Right lobe of liver (tissue), 6 donors: ENCODE data around the gene MXI1. TPM values are rescaled to one million over a fixed set of nuclear protein-coding genes. Genes with fewer than 3 reads are reported as not detected.

Experiments used
- ATAC-seq, 4 donors: fragments of 200-7000 bp; cut with Tn5 transposase; one replicate each; pipeline ENCODE4 v1.9.1; 2020; ENCODE audit warnings: mild to moderate bottlenecking in 4 of 4, moderate library complexity in 4 of 4
- DNase-seq, 3 donors: peaks; one replicate each; pipeline ENCODE4 v3.0.0-alpha.2; 2020
- H3K27ac ChIP-seq, 3 donors: fragments of 200-600 bp; one replicate each; pipeline ENCODE4 v1.8.0; 2022
- H3K27me3 ChIP-seq, 2 donors: fragments of 200-600 bp; one replicate each; pipeline ENCODE4 v1.8.0; 2022
- H3K36me3 ChIP-seq, 4 donors: fragments of 200-600 bp; sonication (generic) in 1 of 4; one replicate each; pipeline versions ENCODE4 v1.5.1 to v1.8.0; 2017 to 2022; ENCODE audit warnings: control low read depth in 1 of 4
- H3K4me1 ChIP-seq, 4 donors: fragments of 200-600 bp; sonication (generic) in 1 of 4; one replicate each; pipeline versions ENCODE4 v1.5.1 to v1.8.0; 2017 to 2022; ENCODE audit warnings: control low read depth in 1 of 4
- H3K4me3 ChIP-seq, 3 donors: fragments of 200-600 bp; one replicate each; pipeline ENCODE4 v1.8.0; 2022
- H3K9me3 ChIP-seq, 4 donors: fragments of 200-600 bp; sonication (generic) in 1 of 4; one replicate each; pipeline versions ENCODE4 v1.5.1 to v1.8.0; 2017 to 2022; ENCODE audit warnings: control low read depth in 1 of 4
- POLR2A ChIP-seq: fragments of 450-650 bp; IDR thresholded peaks from one replicate; pipeline ENCODE4 v1.6.1; 2017; ENCODE audit warnings: antibody characterized with exemption, mild to moderate bottlenecking
- WGBS: methylation state at CpG from one replicate; pipeline ENCODE4 v1.1.6; 2018; ENCODE audit warnings: low coverage, low lambda C conversion rate; ENCODE audit not compliant: insufficient coverage; ENCODE audit errors: missing lambda C conversion rate; 5-methylcytosine and 5-hydroxymethylcytosine counted together
- intact Hi-C, 2 donors: fragments of 100-400 bp; cut with DNase I; formaldehyde crosslinking; loops; one replicate each; pipeline versions ENCODE4 v1.11.2 to v1.14.1; 2022
- total RNA-seq, 6 experiments: library from RNA; depleted of rRNA in 2 of 6; stranded (reverse); fragments of >200 nt in 2 of 6; fragmentation: NEBNext Ultra II Directional in 3 of 6; extraction: Animal tissue kit (Norgen Biotek cat#: 25700) in 3 of 6; gene quantifications; one replicate each; pipeline versions ENCODE4 v1.1.0 to v1.2.4, GENCODE V29; 2016 to 2023
- TF ChIP-seq, protein P1 (sequence below), 4 donors: fragments of 200-600 bp in 3 of 4; fragments of 450-650 bp in 1 of 4; IDR thresholded peaks; one replicate each; pipeline versions ENCODE4 v1.5.1 to v1.8.0; 2016 to 2022; ENCODE audit warnings: antibody characterized with exemption in 4 of 4, mild to moderate bottlenecking in 2 of 4
- donor health status: DM: no; HTN: yes; CAD: no.
- donor health status: DM: no; HTN: no; CAD: no.
- donor health status: DM: no; HTN: no; CAD: no.
- donor health status: DM: no; HTN: yes; CAD: no.
- donor health status: DM: no; HTN: yes; CAD: no.

MXI1 gene
- total RNA-seq, 6 experiments from 2014 or later: 17.1 to 32.6 (median 26.5) TPM

DNA sequence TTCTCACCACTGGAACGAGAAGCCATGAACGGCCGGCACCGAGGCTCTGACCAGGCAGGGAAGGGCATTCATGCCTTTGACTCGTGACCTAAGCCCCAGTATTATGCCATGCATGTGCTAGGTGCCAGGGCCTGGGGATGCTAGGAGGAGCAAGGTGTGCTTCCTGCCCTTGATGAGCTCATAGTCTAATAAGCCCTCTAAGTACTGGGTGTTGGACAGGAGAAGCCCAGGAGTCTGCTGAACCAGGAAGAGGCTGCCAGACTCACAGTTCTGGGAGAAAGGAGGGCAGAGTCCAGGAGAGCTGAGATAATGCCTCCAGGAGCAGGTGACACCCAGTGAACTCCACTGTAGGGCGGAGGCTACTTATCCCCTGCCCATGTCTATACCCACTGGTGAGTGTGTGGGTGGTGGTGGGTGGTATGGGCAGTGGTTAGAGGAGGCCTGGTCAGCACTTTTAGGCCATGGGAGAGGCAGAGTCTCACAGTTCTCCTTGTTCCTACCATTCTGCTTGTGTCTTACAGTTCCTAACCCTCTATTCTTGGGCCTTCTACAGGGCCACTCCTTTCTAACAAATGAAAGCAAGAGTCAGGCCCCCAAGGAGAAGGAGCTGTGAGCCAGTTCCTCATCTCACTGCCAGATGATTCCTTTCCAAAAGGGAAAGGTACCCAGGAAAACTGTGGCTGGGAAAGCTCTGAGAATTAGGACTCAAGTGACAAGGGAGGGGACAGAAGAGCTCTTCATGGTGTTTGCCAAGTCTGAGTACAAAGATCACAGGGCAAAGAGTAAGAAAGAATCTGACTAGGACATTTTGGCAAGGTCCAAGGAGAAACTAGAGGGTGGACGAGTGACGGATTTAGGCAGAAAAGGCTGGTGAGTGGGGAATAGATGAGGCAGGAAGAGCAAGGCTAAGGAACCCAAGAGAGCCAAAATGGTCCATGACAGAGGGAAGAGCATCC, 3.6 kb upstream of the MXI1 start:
- Histone ChIP-seq H3K9me3 (no peaks in the 10 kb centered on the region), H3K27ac (no peak overlapping the region), H3K27me3 (no peaks in the 10 kb centered on the region), H3K4me3 (no peak overlapping the region), H3K36me3 (no peaks in the 10 kb centered on the region), H3K4me1 (peaks cover 0 to 28% (median 0%) of the 10 kb centered on the region in 4 donors)
- intact Hi-C loops: loop anchor here in 1 of 2 donors (10.0 kb wide), 1 partner anchor 59 kb away; no protein-coding TSS in a partner anchor
- TF ChIP-seq POLR2A: no peak
- TF ChIP-seq, protein P1, sequence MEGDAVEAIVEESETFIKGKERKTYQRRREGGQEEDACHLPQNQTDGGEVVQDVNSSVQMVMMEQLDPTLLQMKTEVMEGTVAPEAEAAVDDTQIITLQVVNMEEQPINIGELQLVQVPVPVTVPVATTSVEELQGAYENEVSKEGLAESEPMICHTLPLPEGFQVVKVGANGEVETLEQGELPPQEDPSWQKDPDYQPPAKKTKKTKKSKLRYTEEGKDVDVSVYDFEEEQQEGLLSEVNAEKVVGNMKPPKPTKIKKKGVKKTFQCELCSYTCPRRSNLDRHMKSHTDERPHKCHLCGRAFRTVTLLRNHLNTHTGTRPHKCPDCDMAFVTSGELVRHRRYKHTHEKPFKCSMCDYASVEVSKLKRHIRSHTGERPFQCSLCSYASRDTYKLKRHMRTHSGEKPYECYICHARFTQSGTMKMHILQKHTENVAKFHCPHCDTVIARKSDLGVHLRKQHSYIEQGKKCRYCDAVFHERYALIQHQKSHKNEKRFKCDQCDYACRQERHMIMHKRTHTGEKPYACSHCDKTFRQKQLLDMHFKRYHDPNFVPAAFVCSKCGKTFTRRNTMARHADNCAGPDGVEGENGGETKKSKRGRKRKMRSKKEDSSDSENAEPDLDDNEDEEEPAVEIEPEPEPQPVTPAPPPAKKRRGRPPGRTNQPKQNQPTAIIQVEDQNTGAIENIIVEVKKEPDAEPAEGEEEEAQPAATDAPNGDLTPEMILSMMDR (IDR thresholded peaks at IDR 0.05): no peak
- ATAC-seq: peak; percentile 3 to 55 (median 16)
- WGBS: 70% methylated on average over 6 of the region's 8 CpGs
- DNase-seq: no peak

DNA sequence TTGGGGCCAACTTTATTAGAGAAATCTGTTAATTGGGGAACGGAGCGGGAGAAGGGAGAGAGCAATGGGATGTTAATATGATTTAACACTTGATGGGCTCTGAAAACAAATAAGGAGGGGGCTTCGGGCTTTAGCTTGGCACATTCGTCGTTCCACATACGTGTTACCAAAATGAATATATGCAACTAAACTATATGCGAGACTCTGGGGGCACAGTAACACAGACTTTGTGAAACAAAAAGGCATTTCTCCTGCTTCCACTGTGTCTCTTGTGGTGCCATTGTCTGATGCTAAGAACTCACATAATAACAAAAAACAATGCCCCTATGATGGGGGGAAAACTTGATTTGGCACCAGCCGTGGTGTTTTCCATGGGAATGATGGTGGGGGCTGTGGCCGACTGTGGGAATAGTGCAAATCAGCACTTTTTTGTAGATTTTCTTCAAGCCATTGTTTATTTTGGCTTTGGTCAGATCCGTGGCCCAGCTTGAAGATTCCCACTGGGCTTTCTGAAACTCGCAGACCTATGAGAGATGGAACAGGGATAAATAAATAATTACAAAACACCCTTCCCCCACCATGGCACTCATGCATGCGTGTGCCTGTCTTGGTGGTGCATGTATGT, 2.2 kb upstream of the MXI1 start:
- DNase-seq (no peak), ATAC-seq (no peak)
- H3K4me3 ChIP-seq: no peak overlapping the region
- H3K27me3 ChIP-seq: no peaks in the 10 kb centered on the region
- no peak overlapping the region for H3K27ac ChIP-seq
- TF ChIP-seq POLR2A: no peak
- TF ChIP-seq, protein P1 (IDR thresholded peaks at IDR 0.05): no peak
- 63% methylated on average over 11 of the region's 12 CpGs for WGBS
- H3K36me3 ChIP-seq: no peaks in the 10 kb centered on the region
- intact Hi-C loops: loop anchor here in 1 of 2 donors (10.0 kb wide), 1 partner anchor 60 kb away; no protein-coding TSS in a partner anchor
- H3K9me3 ChIP-seq: no peaks in the 10 kb centered on the region
- peaks cover 0 to 29% (median 0%) of the 10 kb centered on the region in 4 donors for H3K4me1 ChIP-seq

DNA sequence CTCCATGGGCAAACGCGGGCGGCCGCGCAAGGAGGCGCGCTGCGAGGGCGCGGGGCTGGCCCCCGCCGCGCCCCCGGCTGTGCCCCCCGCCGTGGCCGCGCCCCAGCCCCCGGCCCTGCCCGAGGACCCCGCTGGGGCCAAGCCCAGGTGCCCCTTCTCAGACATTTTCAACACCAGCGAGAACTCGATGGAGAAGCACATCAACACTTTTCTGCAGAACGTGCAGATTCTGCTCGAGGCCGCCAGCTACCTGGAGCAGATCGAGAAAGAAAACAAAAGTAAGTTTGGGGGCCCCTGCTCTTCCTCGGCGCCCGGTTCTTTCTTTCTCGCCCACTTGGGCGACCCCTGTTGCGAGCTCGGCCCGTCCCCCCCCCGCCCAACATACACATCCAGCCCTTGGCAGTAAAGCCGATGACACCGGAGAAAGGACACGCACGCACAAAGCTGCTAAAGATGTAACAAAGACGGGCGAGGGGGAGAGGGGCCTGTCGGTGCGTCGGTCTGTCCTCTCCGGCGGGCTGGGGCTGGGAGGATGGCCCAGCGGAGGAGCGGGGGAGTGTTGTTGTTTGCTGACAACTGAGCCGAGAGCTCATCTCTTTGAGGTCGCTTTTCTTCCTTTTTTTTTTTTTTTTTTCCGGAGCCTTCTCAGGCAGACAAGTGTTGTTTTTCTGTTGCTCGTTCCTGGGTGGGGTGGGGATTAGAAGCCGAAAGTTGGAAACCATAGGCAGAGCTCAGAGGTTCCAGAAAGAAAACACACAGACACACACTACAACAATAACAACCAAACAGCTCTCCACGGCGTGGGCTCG, 604 bp downstream of the MXI1 start:
- WGBS: under 1% methylated on average over 33 of the region's 57 CpGs
- Histone ChIP-seq H3K27me3 (no peaks in the 10 kb centered on the region), H3K4me1 (peaks cover 0 to 33% (median 0%) of the 10 kb centered on the region in 4 donors), H3K36me3 (no peaks in the 10 kb centered on the region), H3K9me3 (no peaks in the 10 kb centered on the region), H3K4me3 (peak overlapping the region; percentile 61 to 75 (median 67)), H3K27ac (peak overlapping the region; percentile 45 to 89 (median 63))
- peak in 2 of 3 donors; percentile 54 to 65 for DNase-seq
- TF ChIP-seq POLR2A: no peak
- TF ChIP-seq, protein P1 (IDR thresholded peaks at IDR 0.05): no peak
- intact Hi-C loops: loop anchor here in 1 of 2 donors (10.0 kb wide), 1 partner anchor 63 kb away; no protein-coding TSS in a partner anchor
- no peak for ATAC-seq
